GM10847 (cell line): ENCODE measurements around the gene REN.

ENCODE experiments used
- POLR2A ChIP-seq: IDR thresholded peaks from 2 replicates; pipeline ENCODE4 v1.6.1; 2011; ENCODE audit not compliant: insufficient read length; ENCODE audit errors: extremely low read depth

The REN gene

GRCh38 chr1:204194771-204195170 is 28.6 kb upstream of the REN start:
- TF ChIP-seq POLR2A: no peak

- TF ChIP-seq POLR2A: no peak
These were observed 27.9 kb upstream of the REN start for GRCh38 chr1:204194080-204194479.

- no peak for TF ChIP-seq POLR2A
These were observed 26.6 kb upstream of the REN start for GRCh38 chr1:204192589-204193352.

- TF ChIP-seq POLR2A: no peak
These were observed 25.9 kb upstream of the REN start for GRCh38 chr1:204192046-204192445.

- TF ChIP-seq POLR2A: no peak
These were observed 25.3 kb upstream of the REN start for GRCh38 chr1:204191456-204191855.

- no peak for TF ChIP-seq POLR2A
These were observed 24.4 kb upstream of the REN start for GRCh38 chr1:204190212-204191211.

- no peak for TF ChIP-seq POLR2A
These were observed 23.0 kb upstream of the REN start for GRCh38 chr1:204188959-204189639.

GRCh38 chr1:204186597-204186996 is 20.5 kb upstream of the REN start:
- TF ChIP-seq POLR2A: no peak

GRCh38 chr1:204181116-204181515 is 15.0 kb upstream of the REN start:
- no peak for TF ChIP-seq POLR2A

- no peak for TF ChIP-seq POLR2A
These were observed 14.0 kb upstream of the REN start for GRCh38 chr1:204180133-204180532.

GRCh38 chr1:204178487-204179281 is 12.5 kb upstream of the REN start:
- no peak for TF ChIP-seq POLR2A

- no peak for TF ChIP-seq POLR2A
These were observed 11.0 kb upstream of the REN start for GRCh38 chr1:204177133-204177532.

GRCh38 chr1:204176049-204176448 is 9.9 kb upstream of the REN start:
- TF ChIP-seq POLR2A: no peak

- no peak for TF ChIP-seq POLR2A
These were observed 8.8 kb upstream of the REN start for GRCh38 chr1:204174958-204175357.
